ENCODE data around the gene NIT1.
A peak's percentile ranks its signal among the peaks of the same experiment; 100 is the strongest.

Gene NIT1

GRCh38 chr1:161083748-161084596 lies 33.9 kb upstream of the NIT1 start:
- peak; percentile 56 for DNase-seq (ENCODE audit: low read depth, low spot score)

- DNase-seq (ENCODE audit: low read depth, low spot score): no peak
These were observed 33.3 kb upstream of the NIT1 start for GRCh38 chr1:161084597-161084988.

- peak; percentile 29 for DNase-seq (ENCODE audit: low read depth, low spot score)
These were observed 32.7 kb upstream of the NIT1 start for GRCh38 chr1:161085165-161085564.

GRCh38 chr1:161086457-161086856 lies 31.4 kb upstream of the NIT1 start:
- DNase-seq (ENCODE audit: low read depth, low spot score): no peak

GRCh38 chr1:161088587-161089110 lies 29.3 kb upstream of the NIT1 start:
- peak; percentile 27 for DNase-seq (ENCODE audit: low read depth, low spot score)

- DNase-seq (ENCODE audit: low read depth, low spot score): no peak
These were observed 28.5 kb upstream of the NIT1 start, which contains the start of gene NECTIN4 for GRCh38 chr1:161089251-161089924. TSS of gene NECTIN4 (minus strand) at chr1:161089558. CDS start at chr1:161089296, 262 bp downstream.

GRCh38 chr1:161089938-161090337 lies 28.0 kb upstream of the NIT1 start:
- no peak for DNase-seq (ENCODE audit: low read depth, low spot score)

- no peak for DNase-seq (ENCODE audit: low read depth, low spot score)
These were observed 27.3 kb upstream of the NIT1 start for GRCh38 chr1:161090617-161091016.

- DNase-seq (ENCODE audit: low read depth, low spot score): no peak
These were observed 26.8 kb upstream of the NIT1 start for GRCh38 chr1:161091093-161091492.

- DNase-seq (ENCODE audit: low read depth, low spot score): peak; percentile 39
These were observed 26.0 kb upstream of the NIT1 start for GRCh38 chr1:161091796-161092507.

GRCh38 chr1:161092621-161093028 lies 25.3 kb upstream of the NIT1 start:
- DNase-seq (ENCODE audit: low read depth, low spot score): no peak

- no peak for DNase-seq (ENCODE audit: low read depth, low spot score)
These were observed 23.4 kb upstream of the NIT1 start for GRCh38 chr1:161094481-161094880.

GRCh38 chr1:161095230-161095629 lies 22.7 kb upstream of the NIT1 start:
- no peak for DNase-seq (ENCODE audit: low read depth, low spot score)

- DNase-seq (ENCODE audit: low read depth, low spot score): no peak
These were observed 21.9 kb upstream of the NIT1 start for GRCh38 chr1:161096015-161096414.

- no peak for DNase-seq (ENCODE audit: low read depth, low spot score)
These were observed 21.4 kb upstream of the NIT1 start for GRCh38 chr1:161096530-161096929.

- DNase-seq (ENCODE audit: low read depth, low spot score): peak; percentile 92
These were observed 19.5 kb upstream of the NIT1 start, which contains the start of gene KLHDC9 for GRCh38 chr1:161098210-161099068. TSS of gene KLHDC9 (plus strand) at chr1:161098361. CDS start at chr1:161098536, 175 bp downstream.

GRCh38 chr1:161099090-161099802 lies 18.7 kb upstream of the NIT1 start:
- DNase-seq (ENCODE audit: low read depth, low spot score): no peak

GRCh38 chr1:161100556-161100955 lies 17.3 kb upstream of the NIT1 start:
- DNase-seq (ENCODE audit: low read depth, low spot score): no peak

- no peak for DNase-seq (ENCODE audit: low read depth, low spot score)
These were observed 11.5 kb upstream of the NIT1 start for GRCh38 chr1:161106431-161106830.

GRCh38 chr1:161111117-161111516 lies 6.8 kb upstream of the NIT1 start:
- no peak for DNase-seq (ENCODE audit: low read depth, low spot score)
